ENCODE data around the gene TFPI.

DNA sequence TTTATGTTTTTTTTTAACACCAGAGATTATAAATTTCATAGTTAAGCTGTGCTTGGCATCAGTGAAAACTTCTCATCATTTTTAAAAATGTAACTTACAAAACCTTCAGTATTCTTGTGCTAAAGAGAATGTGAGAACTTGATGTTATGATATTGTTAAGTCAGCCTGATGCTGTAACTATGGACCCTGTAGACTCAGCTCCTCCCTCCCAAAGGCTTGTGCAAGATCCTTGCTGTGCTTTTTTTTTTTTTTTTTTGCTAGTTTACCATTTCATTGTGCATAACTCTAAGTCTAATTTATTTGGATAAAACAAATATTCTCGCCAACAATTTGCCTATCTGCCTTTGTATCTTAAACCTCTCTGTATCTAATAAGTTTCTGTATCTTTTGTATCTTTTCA lies 12.9 kb upstream of the TFPI start:
- TF ChIP-seq EZH2 (IDR thresholded peaks at IDR 0.05; ENCODE audit: borderline replicate concordance, insufficient read depth, low read depth, low read length, poor library complexity, severe bottlenecking), result no peak
- TF ChIP-seq, protein P1, sequence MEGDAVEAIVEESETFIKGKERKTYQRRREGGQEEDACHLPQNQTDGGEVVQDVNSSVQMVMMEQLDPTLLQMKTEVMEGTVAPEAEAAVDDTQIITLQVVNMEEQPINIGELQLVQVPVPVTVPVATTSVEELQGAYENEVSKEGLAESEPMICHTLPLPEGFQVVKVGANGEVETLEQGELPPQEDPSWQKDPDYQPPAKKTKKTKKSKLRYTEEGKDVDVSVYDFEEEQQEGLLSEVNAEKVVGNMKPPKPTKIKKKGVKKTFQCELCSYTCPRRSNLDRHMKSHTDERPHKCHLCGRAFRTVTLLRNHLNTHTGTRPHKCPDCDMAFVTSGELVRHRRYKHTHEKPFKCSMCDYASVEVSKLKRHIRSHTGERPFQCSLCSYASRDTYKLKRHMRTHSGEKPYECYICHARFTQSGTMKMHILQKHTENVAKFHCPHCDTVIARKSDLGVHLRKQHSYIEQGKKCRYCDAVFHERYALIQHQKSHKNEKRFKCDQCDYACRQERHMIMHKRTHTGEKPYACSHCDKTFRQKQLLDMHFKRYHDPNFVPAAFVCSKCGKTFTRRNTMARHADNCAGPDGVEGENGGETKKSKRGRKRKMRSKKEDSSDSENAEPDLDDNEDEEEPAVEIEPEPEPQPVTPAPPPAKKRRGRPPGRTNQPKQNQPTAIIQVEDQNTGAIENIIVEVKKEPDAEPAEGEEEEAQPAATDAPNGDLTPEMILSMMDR (IDR thresholded peaks at IDR 0.05), result no peak
